Erythroblast (primary cell): Measurements from ENCODE around the gene AGPAT4.

Experiments used
- GATA1 ChIP-seq: IDR thresholded peaks from 2 replicates; pipeline ENCODE4 v1.6.1; 2011; ENCODE audit warnings: low read depth, mild to moderate bottlenecking, control low read depth, low read length, moderate library complexity
- POLR2A ChIP-seq: IDR thresholded peaks from 2 replicates; pipeline ENCODE4 v1.6.1; 2011; ENCODE audit warnings: mild to moderate bottlenecking, low read length

- TF ChIP-seq POLR2A = no peak
- no peak for TF ChIP-seq GATA1
These were observed 45.4 kb upstream of the AGPAT4 start for GRCh38 chr6:161319231-161319630.
